ENCODE data around the gene EEF1AKMT3.

EEF1AKMT3 gene

GRCh38 chr12:57772429-57773322, at the start of gene EEF1AKMT3:
TSS of gene EEF1AKMT3 (plus strand) at chr12:57772614. CDS start at chr12:57772725, 111 bp downstream.
- no peak for DNase-seq (ENCODE audit: low read depth in 2 of 3, low spot score in 2 of 3)

- no peak for DNase-seq (ENCODE audit: low read depth in 2 of 3, low spot score in 2 of 3)
Observed at GRCh38 chr12:57722716-57723629, 49.4 kb upstream of the EEF1AKMT3 start.

- no peak for DNase-seq (ENCODE audit: low read depth in 2 of 3, low spot score in 2 of 3)
Observed at GRCh38 chr12:57723630-57723962, 48.8 kb upstream of the EEF1AKMT3 start.

- no peak for DNase-seq (ENCODE audit: low read depth in 2 of 3, low spot score in 2 of 3)
Observed at GRCh38 chr12:57724003-57724935, 48.1 kb upstream of the EEF1AKMT3 start.

GRCh38 chr12:57724936-57725740, 47.3 kb upstream of the EEF1AKMT3 start:
- DNase-seq (ENCODE audit: low read depth in 2 of 3, low spot score in 2 of 3) = no peak

- DNase-seq (ENCODE audit: low read depth in 2 of 3, low spot score in 2 of 3) = no peak
Observed at GRCh38 chr12:57725851-57726150, 46.6 kb upstream of the EEF1AKMT3 start.

- DNase-seq (ENCODE audit: low read depth in 2 of 3, low spot score in 2 of 3) = no peak
Observed at GRCh38 chr12:57726151-57726883, 46.1 kb upstream of the EEF1AKMT3 start.

- no peak for DNase-seq (ENCODE audit: low read depth in 2 of 3, low spot score in 2 of 3)
Observed at GRCh38 chr12:57726884-57727757, 45.3 kb upstream of the EEF1AKMT3 start.

GRCh38 chr12:57727758-57728395, 44.5 kb upstream of the EEF1AKMT3 start:
- no peak for DNase-seq (ENCODE audit: low read depth in 2 of 3, low spot score in 2 of 3)

GRCh38 chr12:57729321-57729844, 43.0 kb upstream of the EEF1AKMT3 start:
- no peak for DNase-seq (ENCODE audit: low read depth in 2 of 3, low spot score in 2 of 3)

- no peak for DNase-seq (ENCODE audit: low read depth in 2 of 3, low spot score in 2 of 3)
Observed at GRCh38 chr12:57730336-57731067, 41.9 kb upstream of the EEF1AKMT3 start.

- no peak for DNase-seq (ENCODE audit: low read depth in 2 of 3, low spot score in 2 of 3)
Observed at GRCh38 chr12:57731411-57732080, 40.9 kb upstream of the EEF1AKMT3 start.

GRCh38 chr12:57732270-57732669, 40.1 kb upstream of the EEF1AKMT3 start:
- no peak for DNase-seq (ENCODE audit: low read depth in 2 of 3, low spot score in 2 of 3)

GRCh38 chr12:57732726-57733593, 39.5 kb upstream of the EEF1AKMT3 start:
- DNase-seq (ENCODE audit: low read depth in 2 of 3, low spot score in 2 of 3) = no peak

GRCh38 chr12:57733928-57734327, 38.5 kb upstream of the EEF1AKMT3 start:
- no peak for DNase-seq (ENCODE audit: low read depth in 2 of 3, low spot score in 2 of 3)

- no peak for DNase-seq (ENCODE audit: low read depth in 2 of 3, low spot score in 2 of 3)
Observed at GRCh38 chr12:57734591-57734990, 37.8 kb upstream of the EEF1AKMT3 start.
